Lower leg skin (tissue), 4 donors: Measurements from ENCODE around the gene TRAPPC2L. TPM values are rescaled to one million over a fixed set of nuclear protein-coding genes. Genes with fewer than 3 reads are reported as not detected.

Experiments
- DNase-seq, 2 donors: peaks; one replicate each; pipeline ENCODE4 v3.0.0-alpha.2; 2019; ENCODE audit warnings: low spot score in 2 of 2
- H3K4me3 ChIP-seq: fragments of 200-600 bp; sonication (generic); 2 replicates; pipeline ENCODE4 v1.5.1; 2017; ENCODE audit warnings: mild to moderate bottlenecking, low read depth; ENCODE audit not compliant: poor library complexity, severe bottlenecking
- CTCF ChIP-seq, 3 donors: fragments of 450-650 bp; IDR thresholded peaks; one replicate each; pipeline ENCODE4 v1.5.1; 2016; ENCODE audit warnings: antibody characterized with exemption in 3 of 3, mild to moderate bottlenecking in 3 of 3, moderate library complexity in 2 of 3
- POLR2A ChIP-seq, 2 donors: fragments of 450-650 bp; IDR thresholded peaks; one replicate each; pipeline ENCODE4 v1.6.1; 2016 to 2017; ENCODE audit warnings: antibody characterized with exemption in 2 of 2, mild to moderate bottlenecking in 1 of 2, moderate library complexity in 1 of 2
- WGBS, 2 donors: methylation state at CpG; one replicate each; pipeline ENCODE4 v1.1.5; 2018; 5-methylcytosine and 5-hydroxymethylcytosine counted together
- intact Hi-C: fragments of 100-400 bp; cut with DNase I; formaldehyde crosslinking; loops from one replicate; pipeline ENCODE4 v1.15.0; 2023; ENCODE audit warnings: low total_unique reads
- total RNA-seq, 4 donors: library from RNA; depleted of rRNA; stranded (reverse); fragments of >200 nt; gene quantifications; one replicate each; pipeline ENCODE4 v1.1.0, GENCODE V29; 2016

The TRAPPC2L gene
- total RNA-seq, 4 donors from 2014 or later, result 29.9 to 43.0 (median 38.6) TPM

GRCh38 chr16:88817785-88818574 is 38.9 kb upstream of the TRAPPC2L start:
- H3K4me3 ChIP-seq, result no peak overlapping the region
- DNase-seq, result no peak
- TF ChIP-seq POLR2A (IDR thresholded peaks at IDR 0.05) (no peak), CTCF (IDR thresholded peaks at IDR 0.05) (no peak)
- WGBS, 2 donors, result 85 to 88% methylated on average over 15 to 40 of the region's 40 CpGs
- intact Hi-C loops, result loop anchor here (10.0 kb wide), 1 partner anchor 347 kb away; no protein-coding TSS in a partner anchor

- no peak for DNase-seq
- intact Hi-C loops, result loop anchor here (10.0 kb wide), 1 partner anchor 346 kb away; no protein-coding TSS in a partner anchor
- no peak for TF ChIP-seq CTCF (IDR thresholded peaks at IDR 0.05)
- no peak for TF ChIP-seq POLR2A (IDR thresholded peaks at IDR 0.05)
- no peak overlapping the region for H3K4me3 ChIP-seq
- WGBS, 2 donors, result 89 to 90% methylated on average over 18 of the region's 18 CpGs
Measured at GRCh38 chr16:88818575-88818874, 38.4 kb upstream of the TRAPPC2L start.

- no peak for TF ChIP-seq CTCF (IDR thresholded peaks at IDR 0.05)
- TF ChIP-seq POLR2A (IDR thresholded peaks at IDR 0.05), result no peak
- intact Hi-C loops, result loop anchor here (10.0 kb wide), 1 partner anchor 346 kb away; no protein-coding TSS in a partner anchor
- no peak for DNase-seq
- H3K4me3 ChIP-seq, result no peak overlapping the region
- WGBS, 2 donors, result 85 to 86% methylated on average over 7 to 16 of the region's 16 CpGs
Measured at GRCh38 chr16:88819126-88819525, 37.8 kb upstream of the TRAPPC2L start.

- intact Hi-C loops, result no loop called here
- H3K4me3 ChIP-seq, result no peak overlapping the region
- DNase-seq, result no peak
- TF ChIP-seq CTCF (IDR thresholded peaks at IDR 0.05) (no peak), POLR2A (IDR thresholded peaks at IDR 0.05) (no peak)
- 81 to 88% methylated on average over 7 to 20 of the region's 20 CpGs for whole genome bisulfite sequencing, 2 donors
Measured at GRCh38 chr16:88820385-88821025, 36.4 kb upstream of the TRAPPC2L start.

DNA sequence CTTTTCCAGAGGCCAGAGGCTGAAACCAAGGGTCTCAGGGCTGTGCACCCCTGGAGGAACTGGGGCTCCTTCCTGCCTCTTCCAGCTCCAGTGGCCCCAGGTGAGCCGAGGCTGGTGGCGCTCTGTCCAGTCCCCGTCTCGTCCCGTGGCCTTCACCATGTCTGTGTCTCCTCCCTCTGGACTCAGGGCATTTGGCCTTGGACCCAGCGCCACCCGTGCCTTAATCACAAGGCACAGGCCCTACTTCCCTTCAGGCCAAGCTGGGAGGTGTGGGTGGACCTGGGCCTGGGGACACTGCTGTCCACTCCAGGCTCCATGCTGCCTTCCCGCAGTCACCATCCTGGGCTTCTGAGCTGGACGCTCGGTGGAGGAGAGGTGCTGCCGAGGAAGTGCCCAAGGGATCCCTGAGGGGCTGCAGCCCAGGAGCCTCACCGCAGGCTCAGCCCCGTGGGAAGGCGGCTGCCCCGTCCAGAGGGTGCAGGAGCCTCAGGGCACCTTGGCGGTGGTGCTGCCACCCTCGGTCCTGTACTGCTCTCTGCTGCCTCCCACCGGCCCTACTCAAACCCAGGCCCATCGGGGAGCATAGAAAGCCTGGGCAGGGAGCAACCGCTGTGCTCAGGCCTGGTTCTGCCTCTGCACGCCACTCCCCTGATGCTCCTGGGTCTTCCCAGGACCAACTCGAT is 35.6 kb upstream of the TRAPPC2L start:
- intact Hi-C loops, result no loop called here
- no peak overlapping the region for H3K4me3 ChIP-seq
- 84 to 92% methylated on average over 12 to 18 of the region's 22 CpGs for WGBS, 2 donors
- DNase-seq, result no peak
- no peak for TF ChIP-seq POLR2A (IDR thresholded peaks at IDR 0.05)
- TF ChIP-seq CTCF (IDR thresholded peaks at IDR 0.05), result no peak
